GM20000 (cell line): ENCODE measurements around the gene ZNF155.
A peak's percentile ranks its signal among the peaks of the same experiment; 100 is the strongest.

Source experiments
- DNase-seq: peaks from one replicate; pipeline ENCODE4 v3.0.0; 2012; ENCODE audit warnings: low spot score
- CTCF ChIP-seq: IDR thresholded peaks from 2 replicates; pipeline ENCODE4 v1.5.1; 2012; ENCODE audit warnings: mild to moderate bottlenecking, control low read depth; ENCODE audit errors: extremely low read depth, missing control alignments

The ZNF155 gene

GRCh38 chr19:44010468-44010867 is 26.5 kb downstream of the ZNF155 start:
- TF ChIP-seq CTCF, result no peak
- no peak for DNase-seq

GRCh38 chr19:44019498-44019897 is 35.5 kb downstream of the ZNF155 start:
- no peak for TF ChIP-seq CTCF
- DNase-seq, result no peak

- no peak for DNase-seq
- TF ChIP-seq CTCF, result no peak
These were observed 37.2 kb downstream of the ZNF155 start for GRCh38 chr19:44021221-44021620.

GRCh38 chr19:44024900-44025216 is 40.9 kb downstream of the ZNF155 start:
- no peak for DNase-seq
- TF ChIP-seq CTCF, result no peak

- no peak for TF ChIP-seq CTCF
- peak; percentile 76 for DNase-seq
These were observed 41.4 kb downstream of the ZNF155 start, which contains the start of gene ZNF222 for GRCh38 chr19:44025217-44025936. Gene ZNF222 (plus strand): TSS chr19:44025379. CDS start chr19:44025437, 58 bp downstream.

GRCh38 chr19:44026622-44027021 is 42.6 kb downstream of the ZNF155 start:
- no peak for TF ChIP-seq CTCF
- no peak for DNase-seq

- DNase-seq, result no peak
- no peak for TF ChIP-seq CTCF
These were observed 48.1 kb downstream of the ZNF155 start for GRCh38 chr19:44032001-44032610.
